NCI-H82 treated with DMSO at 0.1 percent for 48 hours (cell line): ENCODE results near the gene BBS10.
"Not testable (repeated sequence)": the region's sequence is repeated elsewhere in the genome, so short reads cannot be mapped to it uniquely, and the experiment has no call there.

Source experiments
- DNase-seq: peaks from one replicate; lab custom pipeline; 2025; ENCODE audit not compliant: unreplicated experiment; lab: John Stamatoyannopoulos, UW

The BBS10 gene

DNA sequence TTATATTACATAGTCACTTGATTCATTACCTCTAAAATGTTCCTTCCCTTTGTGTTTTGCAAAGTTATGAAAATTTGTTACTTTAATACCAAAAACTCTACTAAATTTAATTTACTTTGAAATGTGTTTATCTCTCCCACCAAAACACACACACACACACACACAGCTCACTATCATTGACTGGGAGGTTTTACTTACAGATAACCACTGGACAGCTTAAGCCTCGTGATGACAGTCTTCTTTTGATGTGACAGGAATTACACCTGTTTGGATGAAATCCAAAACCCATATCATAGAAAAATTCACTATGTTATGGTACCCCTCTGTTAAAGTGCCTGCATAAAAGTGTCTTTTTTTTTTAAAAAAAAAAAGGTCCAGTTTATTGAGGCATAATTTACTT is 15.6 kb downstream of the BBS10 start:
- DNase-seq = no peak

DNA sequence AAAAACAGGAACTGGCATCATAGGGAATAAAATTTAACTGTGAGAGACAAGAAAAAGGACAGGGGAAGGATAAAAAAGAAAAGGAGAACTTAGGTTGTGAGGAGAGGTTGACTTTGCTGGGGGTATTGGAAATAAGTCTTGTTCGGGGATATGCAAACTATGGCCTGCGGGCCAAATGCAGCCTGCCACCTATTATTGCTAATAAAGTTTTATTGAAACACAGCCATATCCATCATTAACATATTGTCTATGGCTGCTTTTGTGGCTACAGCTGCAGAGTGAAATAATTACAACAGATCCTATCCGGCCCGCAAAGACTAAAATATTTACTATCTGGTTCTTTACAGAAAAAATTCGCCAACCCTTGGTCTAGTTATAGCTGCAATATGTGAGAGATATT is 18.6 kb downstream of the BBS10 start:
- DNase-seq = no peak

DNA sequence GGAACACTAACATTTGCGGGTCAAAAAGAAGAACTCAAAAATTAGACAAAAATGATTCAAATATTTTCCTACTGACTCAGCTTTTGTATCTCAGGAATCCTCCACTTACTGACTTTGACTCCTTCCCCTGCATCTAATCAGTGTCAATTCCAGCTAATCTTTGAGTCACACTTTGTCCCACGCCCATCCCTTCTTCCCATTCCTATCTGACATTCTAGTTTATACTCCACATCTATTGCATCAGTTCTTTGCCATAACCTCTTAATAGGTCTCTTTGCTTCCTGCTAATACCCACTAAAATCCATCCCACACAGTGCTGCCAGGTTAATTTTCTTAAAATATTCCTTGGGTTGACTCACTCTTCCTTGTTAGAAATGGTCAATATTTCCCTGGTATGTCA is 19.1 kb downstream of the BBS10 start:
- DNase-seq = no peak

DNA sequence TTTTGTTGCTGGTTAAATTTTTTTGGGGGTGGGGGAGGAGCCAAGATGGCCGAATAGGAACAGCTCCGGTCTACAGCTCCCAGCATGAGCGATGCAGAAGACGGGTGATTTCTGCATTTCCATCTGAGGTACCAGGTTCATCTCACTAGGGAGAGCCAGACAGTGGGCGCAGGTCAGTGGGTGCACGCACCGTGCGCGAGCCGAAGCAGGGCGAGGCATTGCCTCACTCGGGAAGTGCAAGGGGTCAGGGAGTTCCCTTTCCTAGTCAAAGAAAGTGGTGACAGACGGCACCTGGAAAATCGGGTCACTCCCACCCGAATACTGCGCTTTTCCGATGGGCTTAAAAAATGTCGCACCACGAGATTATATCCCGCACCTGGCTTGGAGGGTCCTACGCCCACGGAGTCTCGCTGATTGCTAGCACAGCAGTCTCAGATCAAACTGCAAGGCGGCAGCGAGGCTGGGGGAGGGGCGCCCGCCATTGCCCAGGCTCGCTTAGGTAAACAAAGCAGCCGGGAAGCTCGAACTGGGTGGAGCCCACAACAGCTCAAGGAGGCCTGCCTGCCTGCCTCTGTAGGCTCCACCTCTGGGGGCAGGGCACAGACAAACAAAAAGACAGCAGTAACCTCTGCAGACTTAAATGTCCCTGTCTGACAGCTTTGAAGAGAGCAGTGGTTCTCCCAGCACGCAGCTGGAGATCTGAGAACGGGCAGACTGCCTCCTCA is 28.5 kb downstream of the BBS10 start:
- DNase-seq = not testable (repeated sequence)

DNA sequence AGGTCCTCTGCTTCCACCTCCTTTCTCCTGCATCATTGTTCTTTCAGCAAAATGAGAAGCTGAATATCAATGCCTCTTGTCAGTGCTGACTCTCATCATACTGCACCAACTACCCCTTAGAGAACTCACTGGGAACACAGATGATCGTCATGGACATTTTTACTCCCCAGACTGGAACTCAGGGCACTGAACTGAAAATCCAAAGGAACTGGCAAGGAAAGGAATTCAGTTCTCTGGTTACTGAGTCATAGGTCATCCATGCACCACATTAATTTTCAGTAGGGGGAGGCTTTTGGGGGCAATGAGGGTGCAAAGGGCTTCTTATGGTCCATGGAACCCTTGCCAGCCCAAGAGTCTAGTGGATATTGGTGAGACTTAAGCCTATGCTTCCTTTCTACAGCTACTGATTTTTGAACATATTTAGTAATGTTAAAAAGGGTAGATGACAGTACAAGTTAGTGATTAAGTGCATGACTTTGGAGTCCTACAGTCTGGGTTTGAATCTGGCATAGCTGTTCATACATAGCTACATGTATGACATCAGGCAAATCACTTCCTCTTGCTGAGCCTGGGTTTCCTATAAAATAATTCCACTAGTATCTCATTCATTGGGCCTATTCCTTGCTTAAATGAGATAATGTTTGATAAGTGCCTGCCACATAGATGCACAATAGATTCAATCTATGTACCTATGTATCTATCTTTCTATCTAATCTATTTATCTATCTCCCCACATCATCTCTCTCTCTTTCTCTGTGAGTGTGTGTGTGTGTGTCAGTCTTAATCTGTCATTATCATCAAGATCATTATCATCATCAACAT is 29.2 kb downstream of the BBS10 start:
- no peak for DNase-seq

DNA sequence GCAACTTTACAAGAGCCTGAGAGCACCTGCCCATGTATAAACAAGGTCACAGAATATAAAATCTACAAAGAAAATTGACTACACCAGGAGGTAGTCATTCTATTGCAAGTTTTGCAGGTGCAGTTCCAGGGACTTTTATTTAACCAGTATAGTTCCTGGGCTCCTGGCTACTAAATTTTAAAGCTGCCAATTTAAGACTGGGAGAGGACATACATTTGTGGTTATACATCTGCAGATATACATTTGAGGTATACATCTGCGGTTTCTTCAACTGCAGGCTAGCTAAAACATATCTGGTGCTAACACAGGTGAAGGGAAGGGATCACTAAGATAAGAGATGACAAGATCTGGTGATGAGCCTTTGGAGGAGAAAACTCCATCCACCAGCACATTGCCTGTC is 30.2 kb downstream of the BBS10 start:
- no peak for DNase-seq

DNA sequence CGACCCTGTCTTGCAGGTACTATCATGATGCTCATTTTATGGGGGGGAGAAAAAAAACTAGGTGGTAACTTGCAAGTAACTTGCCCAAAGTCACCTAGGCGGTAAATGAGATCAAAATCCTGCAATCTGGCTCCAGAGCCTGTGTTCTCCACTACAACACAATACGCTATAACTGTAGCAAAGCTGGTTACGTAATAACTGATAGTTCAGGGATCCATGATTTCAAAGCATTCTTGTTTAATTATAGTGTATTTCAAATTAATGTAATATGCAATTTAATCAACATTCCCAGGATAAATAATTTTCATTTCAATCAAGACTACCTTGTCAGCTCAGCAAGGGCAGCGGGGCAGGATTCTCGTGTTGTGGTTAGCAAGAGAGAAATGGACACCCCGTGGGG is 31.7 kb downstream of the BBS10 start:
- DNase-seq = no peak

DNA sequence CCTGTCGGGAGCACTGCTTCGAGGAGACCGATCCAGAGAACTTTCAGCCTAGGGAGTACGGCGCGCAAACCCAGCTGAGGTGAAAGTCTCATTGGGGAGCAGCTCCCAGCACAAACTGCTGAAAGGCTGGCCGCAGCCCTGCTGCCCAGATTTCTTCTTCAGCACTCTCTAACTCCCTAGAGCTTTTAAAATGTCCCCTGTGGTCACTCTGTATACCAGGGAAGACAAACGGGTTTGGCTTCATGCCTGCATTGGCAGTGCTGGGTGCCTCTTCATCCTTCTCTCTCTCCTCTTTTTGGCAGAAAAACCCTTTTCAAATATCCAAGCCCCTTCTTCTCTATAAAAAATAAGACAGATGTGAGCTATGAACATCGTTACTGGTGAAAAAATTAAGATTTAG is 34.9 kb downstream of the BBS10 start:
- no peak for DNase-seq

DNA sequence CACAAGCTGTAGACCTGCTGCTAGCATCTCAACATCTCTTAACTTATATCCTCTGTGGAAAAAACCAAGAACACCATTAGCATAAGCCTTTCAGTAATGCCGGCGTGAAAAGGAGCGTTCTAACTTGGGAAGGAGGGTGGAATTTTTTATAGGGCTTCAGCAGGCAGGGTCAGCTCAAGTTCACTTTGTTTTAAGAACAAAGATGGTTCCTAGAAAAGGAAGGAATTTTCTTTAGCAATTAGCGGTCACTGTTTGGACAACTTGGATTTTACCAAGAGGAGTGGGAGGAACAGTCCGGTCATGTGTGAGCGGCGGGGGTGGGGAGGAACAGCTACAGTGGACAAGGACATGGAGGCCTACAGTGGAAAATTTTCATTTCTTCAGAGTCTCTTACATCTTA is 35.9 kb downstream of the BBS10 start:
- no peak for DNase-seq

DNA sequence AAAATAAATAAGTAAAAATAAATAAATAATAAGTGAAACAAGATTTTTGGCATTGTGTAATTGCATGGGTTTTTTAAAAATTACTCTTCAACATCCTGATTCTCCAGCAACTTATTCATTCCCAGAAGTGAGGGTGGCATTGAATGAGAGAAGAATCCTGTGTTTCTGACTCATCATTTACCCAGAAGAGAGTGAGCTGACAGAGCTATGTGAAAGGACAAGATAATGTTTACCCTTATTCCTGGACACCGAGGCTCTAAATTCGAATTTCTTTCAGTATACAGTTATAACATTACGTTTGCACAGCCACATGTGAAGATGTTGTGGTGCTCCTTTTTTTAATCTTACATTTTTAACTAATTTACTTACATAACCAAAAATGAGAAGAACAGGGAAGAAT is 36.4 kb downstream of the BBS10 start:
- DNase-seq = no peak

DNA sequence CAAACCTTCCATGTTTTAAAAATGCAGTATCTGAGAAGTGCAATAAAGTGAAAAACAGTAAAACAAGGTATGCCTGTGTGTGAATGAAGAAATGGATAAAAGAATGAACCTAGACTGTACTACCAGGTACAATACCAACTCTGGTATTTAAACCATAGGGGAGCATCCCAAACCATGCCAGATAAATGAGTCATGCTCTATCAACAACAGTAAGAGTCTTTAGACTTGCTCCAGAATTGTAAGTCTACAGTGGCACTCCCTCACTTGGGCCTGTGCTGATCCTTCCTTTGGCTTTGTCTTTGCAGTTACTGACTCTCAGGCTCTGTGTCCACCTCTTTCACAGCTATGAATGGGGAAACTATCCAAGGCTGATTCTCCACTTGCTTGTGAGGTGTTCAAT is 38.1 kb downstream of the BBS10 start:
- no peak for DNase-seq

DNA sequence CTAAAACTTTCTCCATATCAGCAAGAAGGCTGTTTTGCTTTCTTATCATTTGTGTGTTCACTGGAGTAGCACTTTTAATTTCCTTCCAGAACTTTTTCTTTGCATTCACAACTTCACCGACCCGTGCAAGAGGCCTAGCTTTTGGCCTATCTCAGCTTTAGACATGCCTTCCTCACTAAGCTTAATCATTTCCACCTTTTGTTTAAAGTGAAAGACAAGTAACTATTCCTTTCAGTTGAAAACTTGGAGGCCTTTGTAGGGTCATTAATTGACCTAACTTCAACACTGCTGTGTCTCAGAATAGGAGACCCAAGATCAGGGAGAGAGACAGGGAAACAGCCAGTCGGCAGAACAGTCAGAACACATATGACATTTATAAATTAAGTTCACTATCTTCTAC is 39.3 kb downstream of the BBS10 start:
- DNase-seq = no peak

DNA sequence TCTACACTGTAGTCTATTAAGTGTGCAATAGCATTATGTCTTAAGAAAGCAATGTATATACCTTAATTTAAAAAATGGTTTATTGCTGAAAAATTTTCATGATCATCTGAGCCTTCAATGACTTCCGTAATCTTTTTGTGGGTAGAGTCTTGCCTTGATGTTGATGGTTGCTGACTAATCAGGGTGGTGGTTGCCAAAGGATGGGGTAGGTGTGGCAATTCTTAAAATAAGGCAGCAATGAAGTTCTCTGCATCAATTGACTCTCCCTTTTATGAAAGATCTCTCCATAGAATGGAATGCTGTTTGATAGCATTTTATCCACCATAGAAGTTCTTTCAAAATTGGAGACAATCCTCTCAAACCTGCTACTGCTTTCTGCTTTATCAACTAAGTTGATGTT is 41.1 kb downstream of the BBS10 start:
- no peak for DNase-seq

DNA sequence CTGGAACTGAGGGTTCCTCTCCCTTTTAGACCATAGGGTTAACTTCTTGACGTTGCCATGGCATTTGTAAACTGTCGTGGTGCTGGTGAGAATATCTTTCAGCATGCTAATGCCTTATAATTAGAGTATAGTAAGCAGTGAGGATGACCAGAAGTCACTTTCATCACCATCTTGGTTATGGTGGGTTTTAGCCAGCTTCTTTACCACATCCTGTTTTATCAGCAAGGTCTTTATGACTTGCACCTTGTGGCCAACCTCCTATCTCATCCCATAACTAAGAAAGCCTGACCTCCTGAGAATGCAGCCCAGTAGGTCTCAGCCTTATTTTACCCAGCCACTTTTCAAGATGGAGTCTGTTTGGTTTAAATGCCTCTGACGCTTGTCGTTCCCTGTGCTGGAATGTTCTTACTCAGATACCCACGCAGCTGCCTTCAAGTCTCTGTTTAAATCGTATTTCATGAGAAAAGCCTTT is 44.2 kb downstream of the BBS10 start:
- DNase-seq = no peak

DNA sequence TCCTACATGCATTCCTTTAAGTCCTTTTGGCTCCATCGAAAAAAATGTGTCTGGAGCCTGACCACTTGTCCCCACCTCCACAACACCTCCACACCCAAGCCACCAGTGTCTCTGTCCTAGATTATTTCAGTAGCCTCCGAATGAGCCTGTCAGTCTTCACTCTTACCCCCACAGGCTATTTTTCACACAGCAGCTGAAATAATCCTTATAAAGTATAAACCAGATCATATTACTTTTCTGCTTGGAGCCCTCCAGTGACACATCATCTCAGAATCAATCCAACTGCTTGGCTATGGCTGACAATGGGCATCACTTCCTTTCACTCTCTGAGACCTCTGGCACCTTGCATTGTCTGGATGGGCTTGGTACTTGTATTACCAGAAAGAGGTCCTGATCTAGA is 44.9 kb downstream of the BBS10 start:
- DNase-seq = no peak

DNA sequence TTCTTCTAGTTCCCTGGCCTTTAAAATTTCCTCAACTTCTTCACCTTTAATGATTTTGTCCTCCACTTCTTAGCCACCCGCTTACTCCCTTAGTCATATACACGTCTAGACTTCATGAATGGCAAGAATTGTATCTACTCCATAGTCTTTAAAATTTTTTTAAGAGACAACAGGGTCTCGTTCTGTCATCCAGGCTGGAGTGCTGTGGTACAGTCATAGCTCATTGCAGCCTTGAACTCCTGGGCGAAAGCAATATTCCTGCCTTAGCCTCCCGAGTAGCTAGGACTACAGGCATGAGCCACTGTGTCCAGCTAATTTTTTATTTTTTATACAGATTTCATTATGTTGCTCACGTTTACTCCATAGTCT is 47.9 kb downstream of the BBS10 start:
- no peak for DNase-seq

DNA sequence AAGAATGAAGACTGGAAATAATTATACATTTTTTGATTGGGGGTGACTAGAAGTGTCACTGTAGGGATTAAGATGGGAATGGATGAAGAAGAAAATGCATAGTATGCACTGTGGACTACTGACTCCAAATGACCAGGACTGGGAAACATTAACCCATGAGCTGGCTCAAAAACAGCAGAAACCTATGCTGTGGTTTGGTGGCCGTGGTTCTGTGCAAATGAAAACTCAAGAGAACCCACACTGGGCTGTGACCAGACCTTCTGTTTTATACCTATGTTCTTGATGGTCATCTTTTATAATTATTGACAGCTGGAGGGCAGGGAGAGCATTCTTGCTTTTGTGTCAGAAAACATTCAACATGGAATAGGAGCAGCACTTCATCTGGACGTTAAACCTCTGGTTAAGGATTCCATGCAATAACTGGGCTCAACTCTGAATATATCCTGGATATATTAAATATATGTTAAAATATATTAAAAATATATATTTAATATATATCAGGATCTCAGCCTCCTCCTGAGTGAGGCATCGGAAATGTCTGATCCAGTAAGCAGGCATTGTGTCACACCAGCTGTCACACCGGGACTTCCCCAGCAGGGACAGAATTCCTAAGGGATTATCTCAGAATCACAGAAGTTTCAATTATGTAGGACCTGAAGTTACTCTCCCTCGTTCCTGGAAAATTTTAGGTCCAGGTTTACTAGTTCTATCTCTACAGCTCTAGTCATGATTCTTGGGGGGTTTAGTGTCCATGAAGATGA is 48.5 kb downstream of the BBS10 start:
- no peak for DNase-seq
